ENCODE results near the gene BTNL8. TPM values are rescaled to one million over a fixed set of nuclear protein-coding genes. Genes with fewer than 3 reads are reported as not detected.

BTNL8 gene
- total and polyA plus RNA-seq, 2 donors (not counting 3 experiments of a cell fraction or from before 2014, with no cell fraction given) = not detected

DNA sequence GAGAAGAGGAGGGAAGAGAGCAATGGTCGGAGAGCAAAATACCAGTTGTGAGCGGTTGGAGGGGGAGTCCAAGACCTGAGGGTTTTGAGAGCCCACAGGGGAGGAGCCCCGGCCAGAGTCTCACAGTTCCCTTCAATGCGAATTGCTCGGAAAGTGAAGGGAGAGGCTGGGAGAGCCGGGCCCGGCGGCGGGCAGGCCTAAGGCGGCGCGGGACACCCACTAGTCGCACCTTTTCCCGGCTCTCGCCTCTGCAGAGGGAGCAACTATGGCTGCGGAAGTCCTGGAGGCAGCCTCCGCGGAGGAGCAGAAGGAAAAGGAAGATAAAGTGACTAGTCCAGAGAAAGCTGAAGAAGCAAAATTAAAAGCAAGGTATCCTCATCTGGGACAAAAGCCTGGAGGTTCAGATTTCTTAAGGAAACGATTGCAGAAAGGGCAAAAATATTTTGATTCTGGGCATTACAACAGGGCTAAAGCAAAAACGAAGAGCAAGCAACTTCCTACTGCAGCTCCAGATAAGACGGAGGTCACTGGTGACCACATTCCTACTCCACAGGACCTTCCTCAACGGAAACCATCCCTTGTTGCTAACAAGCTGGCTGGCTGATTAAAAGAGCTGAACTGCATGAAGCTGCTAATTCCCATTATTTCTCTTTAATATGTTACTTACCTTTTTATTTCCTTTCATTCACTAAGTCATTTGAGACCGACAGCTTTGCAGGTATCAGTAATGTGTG lies 83.2 kb downstream of the BTNL8 start:
- H3K9ac ChIP-seq (replicated peaks; ENCODE audit: extremely low read depth, insufficient read depth, low read length) = no peak overlapping the region
- intact Hi-C loops (cut with micrococcal nuclease) (no loop called here), dilution Hi-C loops (cut with MboI; ENCODE audit: extremely low pct_ligation_motif_present, low sequenced_read_pairs) (no loop called here)
- TF ChIP-seq JUN (IDR thresholded peaks at IDR 0.05; ENCODE audit: borderline replicate concordance, insufficient read depth, insufficient read length, low read depth) (no peak), CTCF (IDR thresholded peaks at IDR 0.05; ENCODE audit: extremely low read depth in 1 of 2, insufficient read depth in 1 of 2, low read depth in 1 of 2, low read length in 2 of 2) (no peak), MYC (IDR thresholded peaks at IDR 0.05; ENCODE audit: low read depth, low read length) (no peak), POLR2AphosphoS5 (IDR thresholded peaks at IDR 0.05; ENCODE audit: insufficient read depth, low read depth, low read length) (no peak), EZH2 (IDR thresholded peaks at IDR 0.05; ENCODE audit: borderline replicate concordance, low read depth, low read length, severe bottlenecking) (no peak), GATA2 (IDR thresholded peaks at IDR 0.05; ENCODE audit: insufficient read depth, insufficient read length, low read depth, low read length) (no peak), POLR2A (IDR thresholded peaks at IDR 0.05; ENCODE audit: low read depth, low read length) (no peak), FOS (IDR thresholded peaks at IDR 0.05; ENCODE audit: borderline replicate concordance, insufficient read depth, low read length) (no peak)
- TF ChIP-seq, protein P1, sequence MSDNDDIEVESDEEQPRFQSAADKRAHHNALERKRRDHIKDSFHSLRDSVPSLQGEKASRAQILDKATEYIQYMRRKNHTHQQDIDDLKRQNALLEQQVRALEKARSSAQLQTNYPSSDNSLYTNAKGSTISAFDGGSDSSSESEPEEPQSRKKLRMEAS (IDR thresholded peaks at IDR 0.05; ENCODE audit: insufficient read depth, insufficient read length) = no peak
- no peaks in the 10 kb centered on the region for H4K20me1 ChIP-seq (replicated peaks; ENCODE audit: control insufficient read depth, extremely low read depth, insufficient read depth, low read length)
- no peaks in the 10 kb centered on the region for H3K9me1 ChIP-seq (replicated peaks; ENCODE audit: control insufficient read depth, extremely low read depth, insufficient read depth, low read length)
- POLR2A ChIA-PET = no interaction called here
- no peaks in the 10 kb centered on the region for H3K9me3 ChIP-seq (replicated peaks; ENCODE audit: control insufficient read depth, insufficient read depth, low read length)
- H3K36me3 ChIP-seq (ENCODE audit: control insufficient read depth in 2 of 2, extremely low read depth in 1 of 2, insufficient read depth in 2 of 2, low read length in 2 of 2) = no peaks in the 10 kb centered on the region
- H3K4me1 ChIP-seq (ENCODE audit: control insufficient read depth, extremely low read depth, insufficient read depth, low read length) = no peaks in the 10 kb centered on the region
- no TSS peak for BruUV-seq (replicated peaks)
- no peak overlapping the region for H3K4me2 ChIP-seq (ENCODE audit: insufficient read depth, low read length)
- no peak overlapping the region for H3K4me3 ChIP-seq (replicated peaks in 1 of 3; ENCODE audit: insufficient read depth in 1 of 3, low read depth in 1 of 3, low read length in 3 of 3)
- peak; percentile 20 for DNase-seq (ENCODE audit: low read depth, low spot score)
- no peaks in the 10 kb centered on the region for H3K27me3 ChIP-seq (ENCODE audit: control insufficient read depth in 2 of 2, insufficient read depth in 2 of 2, low read length in 2 of 2)
- no peak overlapping the region for H3K27ac ChIP-seq (ENCODE audit: insufficient read depth, low read depth, low read length)
- CTCF ChIA-PET = interaction anchor here (1.3 kb wide), 1 partner anchor 198 kb away, joined by 3 read pairs; no protein-coding TSS in a partner anchor
- no peak for FAIRE-seq
- no peak overlapping the region for H2AFZ ChIP-seq (ENCODE audit: low read depth, low read length)
- H3K79me2 ChIP-seq (ENCODE audit: control insufficient read depth, insufficient read depth, low read length) = no peaks in the 10 kb centered on the region
